Kidney (tissue), 14 donors: ENCODE results near the gene TTC7B. TPM values are rescaled to one million over a fixed set of nuclear protein-coding genes. Genes with fewer than 3 reads are reported as not detected.

Experiments
- DNase-seq, 5 donors: peaks; one replicate each; pipeline ENCODE4 v3.0.0-alpha.2; 2013 to 2020
- FAIRE-seq: peaks from 2 replicates; lab custom pipeline; 2012; peaks lifted over from hg19 to GRCh38; lab: Jason Lieb, UNC
- H3K27ac ChIP-seq, 2 donors: one replicate each; pipeline ENCODE4 v1.7.0; 2013; ENCODE audit warnings: low read depth in 2 of 2, low read length in 2 of 2, inconsistent platforms in 1 of 2
- H3K27me3 ChIP-seq: one replicate; pipeline ENCODE4 v1.7.1; 2013; ENCODE audit warnings: low read length, inconsistent platforms; ENCODE audit not compliant: control insufficient read depth, insufficient read depth
- H3K36me3 ChIP-seq, 3 donors: one replicate each; pipeline versions ENCODE4 v1.7.0 to v1.7.1; 2013; ENCODE audit warnings: low read length in 3 of 3, control low read depth in 1 of 3, inconsistent platforms in 1 of 3; ENCODE audit not compliant: insufficient read depth in 3 of 3, control insufficient read depth in 2 of 3
- H3K4me1 ChIP-seq, 3 donors: one replicate each; pipeline versions ENCODE4 v1.7.0 to v1.7.1; 2013; ENCODE audit warnings: low read length in 3 of 3, inconsistent platforms in 1 of 3, low read depth in 1 of 3; ENCODE audit not compliant: control insufficient read depth in 2 of 3, insufficient read depth in 2 of 3
- H3K4me3 ChIP-seq, 3 donors: one replicate each; pipeline versions ENCODE4 v1.7.0 to v1.8.1; 2013; ENCODE audit warnings: low read length in 3 of 3, control low read depth in 1 of 3, inconsistent platforms in 1 of 3
- H3K9ac ChIP-seq, 3 donors: one replicate each; pipeline versions ENCODE4 v1.7.0 to v1.7.1; 2013; ENCODE audit warnings: low read length in 3 of 3, control low read depth in 1 of 3, inconsistent platforms in 1 of 3
- H3K9me3 ChIP-seq, 3 donors: one replicate each; pipeline versions ENCODE4 v1.7.0 to v1.7.1; 2013; ENCODE audit warnings: low read length in 3 of 3, control low read depth in 1 of 3, inconsistent platforms in 1 of 3; ENCODE audit not compliant: control insufficient read depth in 2 of 3, insufficient read depth in 1 of 3
- CTCF ChIP-seq: IDR thresholded peaks from 3 replicates; pipeline ENCODE4 v1.5.1; 2012; ENCODE audit warnings: mild to moderate bottlenecking, moderate library complexity, borderline replicate concordance; ENCODE audit not compliant: insufficient read depth; ENCODE audit errors: extremely low read depth
- intact Hi-C: fragments of 100-400 bp; cut with DNase I; formaldehyde crosslinking; loops from one replicate; pipeline ENCODE4 v1.11.1; 2022
- polyA plus RNA-seq: library from polyadenylated mRNA; stranded (reverse); fragments of 350-450 nt; fragmentation: Illumina TruSeq; extraction: RNeasy Lipid Tissue Mini Kit (QIAGEN cat#74804); gene quantifications from one replicate; pipeline ENCODE4 v1.2.3, GENCODE V29; 2014; ENCODE audit warnings: low read depth, low replicate concordance; ENCODE audit not compliant: insufficient read depth
- total RNA-seq: library from RNA; stranded (reverse); fragmentation: NEBNext Ultra II Directional; extraction: Animal tissue kit (Norgen Biotek cat#: 25700); gene quantifications from one replicate; pipeline ENCODE4 v1.2.1, GENCODE V29; 2021
- donor health status: control.
- donor health status: control.
- donor health status: control.
- donor health status: control.
- donor health status: control.
- donor health status: DM: yes; HTN: yes; CAD: no.
- donor health status: Normal renal cell carcinoma (clear cell type).

Gene TTC7B
- total and polyA plus RNA-seq, 2 donors from 2014 or later, result 23.4 to 48.3 TPM

- Histone ChIP-seq H3K27ac (no peak overlapping the region), H3K4me1 (no peaks in the 10 kb centered on the region), H3K36me3 (no peaks in the 10 kb centered on the region), H3K4me3 (no peak overlapping the region), H3K9me3 (no peaks in the 10 kb centered on the region), H3K27me3 (no peaks in the 10 kb centered on the region), H3K9ac (no peak overlapping the region)
- intact Hi-C loops, result no loop called here
- no peak for TF ChIP-seq CTCF
- no peak for DNase-seq
- no peak for FAIRE-seq
Observed at GRCh38 chr14:90715993-90716392, 100.2 kb downstream of the TTC7B start.

- no peaks in the 10 kb centered on the region for H3K36me3 ChIP-seq
- H3K9ac ChIP-seq, result no peak overlapping the region
- H3K4me1 ChIP-seq, result no peaks in the 10 kb centered on the region
- DNase-seq (no peak), FAIRE-seq (no peak)
- H3K27me3 ChIP-seq, result no peaks in the 10 kb centered on the region
- TF ChIP-seq CTCF, result no peak
- intact Hi-C loops, result no loop called here
- no peak overlapping the region for H3K27ac ChIP-seq
- no peaks in the 10 kb centered on the region for H3K9me3 ChIP-seq
- no peak overlapping the region for H3K4me3 ChIP-seq
Observed at GRCh38 chr14:90715495-90715894, 100.7 kb downstream of the TTC7B start.

- Histone ChIP-seq H3K9me3 (no peaks in the 10 kb centered on the region), H3K27me3 (no peaks in the 10 kb centered on the region), H3K27ac (no peak overlapping the region), H3K9ac (no peak overlapping the region), H3K36me3 (no peaks in the 10 kb centered on the region), H3K4me1 (no peaks in the 10 kb centered on the region), H3K4me3 (no peak overlapping the region)
- no peak for DNase-seq
- no peak for FAIRE-seq
- no peak for TF ChIP-seq CTCF
- intact Hi-C loops, result no loop called here
Observed at GRCh38 chr14:90714811-90715210, 101.4 kb downstream of the TTC7B start.

- peaks cover 0 to 2% (median 0%) of the 10 kb centered on the region in 3 donors for H3K4me1 ChIP-seq
- FAIRE-seq (no peak), DNase-seq (no peak)
- intact Hi-C loops, result no loop called here
- H3K27ac ChIP-seq, result no peak overlapping the region
- TF ChIP-seq CTCF, result no peak
- H3K27me3 ChIP-seq, result no peaks in the 10 kb centered on the region
- H3K36me3 ChIP-seq, result no peaks in the 10 kb centered on the region
- no peak overlapping the region for H3K9ac ChIP-seq
- no peaks in the 10 kb centered on the region for H3K9me3 ChIP-seq
- H3K4me3 ChIP-seq, result no peak overlapping the region
Observed at GRCh38 chr14:90704738-90705392, 111.4 kb downstream of the TTC7B start.
